Activated CD4-positive, alpha-beta T cell treated with anti-CD3 and anti-CD28 coated beads, Interleukin-10, Interleukin-2, amounts not matched to agents 100 ng/mL and 50 ng/mL, durations not matched to agents 16 hours and 8 hours (primary cell): ENCODE data around the gene FUT4.
"Not testable (repeated sequence)": the region's sequence is repeated elsewhere in the genome, so short reads cannot be mapped to it uniquely, and the experiment has no call there.

Experiments
- DNase-seq: peaks from one replicate; pipeline ENCODE4 v3.0.0-alpha.2; 2020

Gene FUT4

GRCh38 chr11:94543695-94544645 lies at the start of gene FUT4:
FUT4 (plus strand) TSS chr11:94543921; CDS start chr11:94544134, 213 bp downstream.
- DNase-seq = peak; percentile 87

GRCh38 chr11:94494126-94494680 lies 49.5 kb upstream of the FUT4 start:
- no peak for DNase-seq

DNA sequence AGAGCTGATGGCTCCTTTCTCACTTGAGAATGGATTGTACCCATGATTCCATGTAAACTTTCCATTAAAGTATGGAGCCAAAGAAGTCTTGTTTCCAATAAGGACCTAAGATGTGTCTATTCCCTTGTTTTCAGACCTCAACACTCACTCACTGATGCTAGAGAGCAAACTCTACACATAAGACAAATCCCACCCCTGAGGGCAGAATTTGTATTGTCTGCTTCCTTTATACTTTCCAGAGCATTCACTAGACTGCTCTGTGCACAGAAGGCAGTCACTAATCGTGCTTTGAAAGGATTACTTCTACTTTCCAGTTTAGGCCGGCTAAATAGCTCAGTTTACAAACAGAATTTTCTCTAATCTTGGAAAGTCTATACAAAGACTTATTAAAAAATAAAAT lies 43.5 kb upstream of the FUT4 start:
- no peak for DNase-seq

GRCh38 chr11:94501522-94501921 lies 42.2 kb upstream of the FUT4 start:
- no peak for DNase-seq

DNA sequence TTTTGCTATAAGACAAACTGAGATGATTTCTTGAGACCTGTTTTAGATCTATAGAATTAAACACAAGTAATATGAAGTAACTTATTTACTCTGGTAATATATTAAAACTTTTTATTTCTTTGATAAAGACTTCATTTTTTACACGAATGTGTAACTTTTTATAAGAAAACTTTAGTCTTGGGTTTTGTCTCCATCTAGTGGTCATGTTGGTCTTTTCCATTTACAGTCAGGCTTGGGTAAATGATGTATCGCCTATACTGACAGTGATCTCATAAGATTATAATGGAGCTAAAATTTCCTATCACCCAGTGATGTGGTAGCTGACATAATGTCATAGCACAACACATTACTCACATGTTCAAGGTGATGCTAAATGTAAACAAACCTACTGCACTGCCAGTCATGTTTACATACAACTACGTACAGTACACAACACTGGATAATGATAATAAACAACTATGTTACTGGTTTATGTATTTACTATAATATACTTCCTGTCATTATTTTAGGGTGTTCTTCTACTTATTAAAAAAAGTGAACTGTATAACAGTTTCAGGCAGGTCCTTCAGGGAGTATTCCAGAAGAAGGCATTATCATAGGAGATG lies 38.9 kb upstream of the FUT4 start:
- peak; percentile 57 for DNase-seq

GRCh38 chr11:94506513-94506912 lies 37.2 kb upstream of the FUT4 start:
- DNase-seq = not testable (repeated sequence)

- DNase-seq = no peak
These were observed 36.2 kb upstream of the FUT4 start for GRCh38 chr11:94507485-94507884.

DNA sequence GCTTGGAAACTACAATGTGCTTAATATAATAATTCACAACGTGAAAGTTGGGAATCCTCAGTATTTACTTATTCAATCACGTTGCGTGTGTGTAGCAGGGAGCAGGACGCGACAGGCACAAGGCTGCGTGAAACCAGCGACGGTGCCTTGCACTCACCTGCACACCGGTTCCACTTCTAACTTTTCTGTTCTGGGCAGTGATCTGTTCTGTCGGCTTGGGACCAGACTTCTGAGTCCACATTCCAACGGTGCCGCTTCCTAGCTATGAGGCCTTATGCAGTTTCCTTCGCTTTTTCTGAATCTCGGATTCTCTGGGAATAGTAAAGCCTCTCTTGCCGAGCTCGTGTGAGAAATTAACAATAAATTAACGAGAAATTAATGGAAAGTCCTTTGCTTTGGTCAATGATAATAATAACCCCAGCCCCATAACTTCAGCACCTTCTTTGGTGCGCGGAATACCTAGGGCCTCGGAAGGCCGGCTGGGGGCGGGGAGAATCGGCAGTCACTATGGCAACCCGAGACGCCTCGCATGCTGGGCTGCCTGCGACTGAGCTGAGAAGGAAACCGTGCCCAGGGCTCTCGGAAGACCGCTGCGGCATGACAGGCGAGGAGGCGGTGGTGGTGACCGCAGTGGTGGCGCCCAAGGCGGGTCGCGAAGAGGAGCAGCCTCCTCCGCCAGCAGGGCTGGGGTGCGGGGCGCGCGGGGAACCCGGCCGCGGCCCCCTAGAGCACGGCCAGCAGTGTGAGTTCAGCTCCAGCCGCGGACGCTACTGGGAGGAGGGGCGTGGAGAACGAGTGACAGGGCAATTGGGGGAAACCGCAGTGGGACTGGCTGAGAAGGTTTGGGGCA lies 31.6 kb upstream of the FUT4 start, which contains the start of gene C11orf97:
C11orf97 (plus strand) TSS at position 530 of the 850 bp plus-strand sequence; CDS start at position 598, 68 bp downstream.
- peak; percentile 61 for DNase-seq

DNA sequence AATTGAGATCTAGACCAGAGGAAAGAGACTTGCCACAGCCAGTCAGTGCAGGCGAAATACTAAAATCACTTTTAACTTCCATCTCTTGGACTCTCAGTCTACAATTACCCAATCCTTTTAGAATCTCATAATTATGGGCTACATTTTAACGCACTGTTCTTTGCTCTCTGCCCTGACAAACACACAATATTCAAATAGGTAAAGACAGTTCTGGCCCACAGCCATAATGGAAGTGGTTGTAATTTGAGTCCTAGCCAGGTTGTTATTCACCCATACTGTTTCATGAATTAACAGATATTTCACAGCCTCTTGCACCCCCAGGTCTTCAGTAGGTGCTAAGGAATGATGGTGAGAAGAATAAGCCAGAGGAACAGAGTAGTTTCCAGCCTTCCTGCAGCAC lies 30.6 kb upstream of the FUT4 start:
- no peak for DNase-seq

- no peak for DNase-seq
These were observed 28.3 kb upstream of the FUT4 start for GRCh38 chr11:94515398-94515797.

DNA sequence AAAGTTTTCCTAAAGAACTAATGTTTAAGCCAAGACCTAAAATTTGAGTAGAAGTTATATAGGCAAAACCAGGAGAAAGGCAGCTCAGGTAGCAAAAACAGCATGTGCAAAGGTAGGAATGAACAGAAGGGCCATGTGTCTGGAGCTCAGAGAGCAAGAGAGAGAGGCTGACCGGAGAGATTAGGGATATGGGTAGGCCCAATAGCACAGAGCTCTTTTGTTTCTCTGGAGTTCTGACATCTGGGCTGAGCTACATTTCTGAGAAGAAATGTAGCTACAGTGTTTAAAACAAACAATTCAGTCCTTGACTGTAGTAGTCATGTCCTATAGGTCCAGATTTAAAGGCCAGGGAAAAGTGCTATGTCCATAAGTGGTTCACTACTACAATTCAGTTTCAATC lies 27.0 kb upstream of the FUT4 start:
- DNase-seq = no peak

- DNase-seq = no peak
These were observed 25.4 kb upstream of the FUT4 start for GRCh38 chr11:94518300-94518699.

DNA sequence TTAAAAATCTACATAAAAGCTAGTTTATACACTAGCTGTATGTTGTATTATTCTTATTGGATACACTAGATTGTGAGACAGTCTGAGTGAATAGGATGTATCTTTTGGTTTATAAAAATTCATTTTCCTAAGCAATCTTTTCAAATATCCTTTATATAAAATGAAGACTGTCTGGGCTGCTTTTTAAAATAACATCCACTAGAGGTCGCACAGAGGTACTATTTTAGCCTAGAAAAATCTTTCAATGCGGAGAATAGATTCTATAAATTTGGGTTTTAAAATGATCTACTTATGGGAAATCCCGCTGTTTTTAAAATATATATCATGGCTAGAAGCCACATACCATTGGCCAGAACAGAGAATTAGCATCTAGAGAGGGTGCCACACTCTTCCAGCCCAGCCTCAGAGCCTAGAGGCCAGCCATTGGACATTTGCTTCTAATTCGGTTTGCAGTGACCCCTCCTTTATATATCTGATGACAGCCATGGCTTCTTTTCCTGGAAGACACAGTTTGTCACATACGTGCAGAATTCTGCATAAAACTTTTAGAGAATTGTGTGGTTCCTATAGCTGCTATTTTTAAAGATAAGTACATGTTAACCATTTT lies 24.1 kb upstream of the FUT4 start:
- peak; percentile 30 for DNase-seq

DNA sequence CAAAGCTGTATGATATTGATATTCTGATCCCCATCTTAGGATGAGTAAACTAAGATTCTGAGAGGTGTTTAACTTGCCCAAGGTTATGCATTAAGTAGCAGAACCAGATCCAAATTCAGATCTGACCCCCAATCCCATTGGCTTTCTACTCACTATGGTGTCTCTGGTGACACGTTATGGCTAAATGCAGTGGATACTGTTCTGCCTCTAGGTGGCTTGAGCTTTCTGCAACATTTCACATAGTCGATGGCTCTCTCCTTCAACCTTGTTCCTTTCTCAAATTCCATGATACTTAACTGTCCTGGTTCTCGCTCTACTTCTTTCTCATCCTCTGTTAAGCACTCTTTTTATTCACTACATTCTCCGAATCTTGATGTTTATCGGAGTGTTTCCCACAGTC lies 22.0 kb upstream of the FUT4 start:
- DNase-seq = peak; percentile 11

GRCh38 chr11:94524341-94524740 lies 19.4 kb upstream of the FUT4 start:
- no peak for DNase-seq

DNA sequence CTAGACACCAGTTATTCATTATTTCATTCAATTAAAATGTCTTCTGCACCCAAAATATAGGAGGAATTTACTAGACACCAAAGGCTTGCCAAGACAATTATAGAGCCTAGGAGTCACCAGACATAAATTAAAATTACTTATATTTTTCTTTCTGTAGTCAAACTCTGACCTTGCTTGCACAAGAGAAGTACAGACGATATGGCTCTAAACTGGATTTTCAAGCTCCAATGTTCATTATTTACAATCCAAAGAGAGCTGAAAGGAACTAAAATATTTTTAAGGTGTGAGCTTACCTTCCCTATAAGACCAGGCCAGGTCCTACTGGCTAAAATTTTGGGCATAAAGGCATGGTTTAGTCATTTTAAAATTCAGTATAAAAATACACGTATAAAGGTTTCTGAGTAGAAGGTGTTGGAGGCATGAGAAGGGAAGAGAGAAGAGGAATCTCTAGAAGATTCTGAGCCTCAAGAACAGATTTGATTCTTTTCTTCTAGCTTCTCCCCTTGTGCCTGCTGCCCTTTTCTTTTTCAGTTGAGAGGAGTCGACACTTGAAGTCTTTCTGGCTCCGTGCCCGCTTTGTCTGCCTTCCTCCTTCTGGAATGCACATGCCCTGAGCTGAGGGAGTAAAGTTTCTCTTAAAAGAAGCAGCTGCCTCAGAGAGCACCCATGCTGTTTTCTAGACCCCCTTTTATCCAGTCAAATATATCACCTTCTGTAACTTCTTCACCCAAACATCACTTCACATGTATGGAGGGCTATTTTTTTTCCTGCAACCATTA lies 18.0 kb upstream of the FUT4 start:
- DNase-seq = no peak

- DNase-seq = no peak
These were observed 16.9 kb upstream of the FUT4 start for GRCh38 chr11:94526645-94527438.

DNA sequence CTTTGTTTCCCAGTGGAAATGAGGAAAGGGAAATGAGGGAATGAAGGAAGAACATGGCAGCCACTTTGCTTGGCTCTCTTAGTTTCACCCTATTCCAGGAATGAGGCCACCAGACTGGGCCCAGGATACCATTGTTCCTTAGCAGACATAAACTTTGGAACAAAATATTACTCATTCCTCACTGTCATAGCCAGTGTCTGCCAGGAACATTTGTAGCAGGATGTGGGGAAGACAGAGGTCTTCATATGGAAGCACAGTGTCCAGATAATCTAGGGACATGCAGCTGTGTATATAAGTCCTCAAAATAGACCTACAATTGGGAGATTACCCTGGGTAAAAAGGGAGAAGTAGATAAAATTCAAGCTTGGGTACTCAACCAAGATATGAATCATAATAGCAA lies 15.2 kb upstream of the FUT4 start:
- DNase-seq = no peak

GRCh38 chr11:94532211-94532610 lies 11.5 kb upstream of the FUT4 start:
- no peak for DNase-seq

GRCh38 chr11:94533206-94533605 lies 10.5 kb upstream of the FUT4 start:
- no peak for DNase-seq
